HCT116 (cell line): ENCODE results near the gene PML. TPM values are rescaled to one million over a fixed set of nuclear protein-coding genes. Genes with fewer than 3 reads are reported as not detected.

ENCODE experiments used
- ATAC-seq: fragments of 200-7000 bp; cut with Tn5 transposase; 2 replicates; pipeline ENCODE4 v1.9.1; 2020; ENCODE audit warnings: mild to moderate bottlenecking, moderate library complexity
- BruUV-seq: library from RNA; stranded (reverse); fragments of 400-500 nt; replicated peaks from 2 replicates; lab custom pipeline; 2021; lab: Mats Ljungman, UMichigan
- CTCF ChIA-PET: fragments of 300-600 bp; sonication (Branson Sonifier 250); formaldehyde crosslinking; loops from one replicate; lab custom pipeline; 2021; ENCODE audit warnings: antibody characterized with exemption; lab: Charles Lee
- POLR2A ChIA-PET: fragments of 300-600, 350-600 bp; sonication (Branson Sonifier 250); formaldehyde crosslinking; loops from one replicate; lab custom pipeline; 2021; ENCODE audit warnings: antibody characterized with exemption; lab: Charles Lee
- RAD21 ChIA-PET, 2 experiments: fragments of 300-600 bp; sonication (Branson Sonifier 250); formaldehyde crosslinking; loops; one replicate each; lab custom pipeline; 2023; ENCODE audit warnings: low total read pairs in 2 of 2; ENCODE audit not compliant: uncharacterized antibody in 2 of 2, unreplicated experiment in 2 of 2, low non-redundant PET in 1 of 2; lab: Charles Lee
- DNase-seq: peaks from one replicate; pipeline ENCODE4 v3.0.0-alpha.2; 2010; ENCODE audit warnings: low read depth, low spot score
- H2AFZ ChIP-seq: fragments of 200-600 bp; shearing (Covaris generic), sonication (generic); 2 replicates; pipeline ENCODE4 v1.6.1; 2017; ENCODE audit warnings: low read depth, mixed run types, mixed read lengths, antibody characterized with exemption, low read length; ENCODE audit not compliant: poor library complexity, severe bottlenecking
- H3K27ac ChIP-seq: 2 replicates; pipeline ENCODE4 v1.5.1; 2012; ENCODE audit warnings: low read depth, low read length
- H3K27me3 ChIP-seq: fragments of 200-600 bp; sonication (generic); 2 replicates; pipeline ENCODE4 v1.6.1; 2016; ENCODE audit warnings: mixed run types, low read length, mixed read lengths; ENCODE audit not compliant: insufficient read depth
- H3K36me3 ChIP-seq, 2 experiments: fragments of 200-500 bp in 1 of 2; fragments of 200-600 bp in 1 of 2; sonication (Bioruptor generic) in 1 of 2; sonication (generic) in 1 of 2; 2 replicates each; pipeline versions ENCODE4 v1.5.1 to v1.6.1; 2014 to 2016; ENCODE audit warnings: low read length in 2 of 2, inconsistent platforms in 1 of 2, mixed read lengths in 1 of 2, mixed run types in 1 of 2; ENCODE audit not compliant: insufficient read depth in 2 of 2, control insufficient read depth in 1 of 2
- H3K4me1 ChIP-seq, 2 experiments: fragments of 200-600 bp in 1 of 2; sonication (generic) in 1 of 2; 2 replicates each; pipeline versions ENCODE4 v1.5.1 to v1.6.1; 2012 to 2017; ENCODE audit warnings: low read length in 2 of 2, inconsistent platforms in 1 of 2, mild to moderate bottlenecking in 1 of 2, mixed read lengths in 1 of 2, mixed run types in 1 of 2, moderate library complexity in 1 of 2; ENCODE audit not compliant: insufficient read depth in 2 of 2, control insufficient read depth in 1 of 2
- H3K4me2 ChIP-seq: fragments of 200-600 bp; sonication (generic); 2 replicates; pipeline ENCODE4 v1.6.1; 2017; ENCODE audit warnings: mixed run types, low read length, mixed read lengths
- H3K4me3 ChIP-seq, 2 experiments: fragments of 200-600 bp in 1 of 2; sonication (generic) in 1 of 2; replicated peaks in 1 of 2; 2 replicates each; pipeline ENCODE4 v1.5.1; 2011 to 2016; ENCODE audit warnings: low read length in 2 of 2, control low read depth in 1 of 2, low read depth in 1 of 2, mild to moderate bottlenecking in 1 of 2, mixed read lengths in 1 of 2, mixed run types in 1 of 2
- H3K79me2 ChIP-seq: fragments of 200-600 bp; sonication (generic); 2 replicates; pipeline ENCODE4 v1.6.1; 2017; ENCODE audit warnings: mild to moderate bottlenecking, mixed run types, low read length, moderate library complexity, mixed read lengths; ENCODE audit not compliant: insufficient read depth
- H3K9ac ChIP-seq: fragments of 200-600 bp; sonication (generic); 2 replicates; pipeline ENCODE4 v1.6.1; 2016; ENCODE audit warnings: low read length, mixed read lengths
- H3K9me2 ChIP-seq: fragments of 200-600 bp; sonication (generic), shearing (Covaris generic); 2 replicates; pipeline ENCODE4 v1.6.1; 2017; ENCODE audit warnings: mixed run types, mild to moderate bottlenecking, moderate library complexity; ENCODE audit not compliant: insufficient read depth
- H3K9me3 ChIP-seq, 2 experiments: fragments of 200-500 bp in 1 of 2; fragments of 200-600 bp in 1 of 2; sonication (Bioruptor generic) in 1 of 2; sonication (generic) in 1 of 2; 2 replicates each; pipeline ENCODE4 v1.6.1; 2014 to 2017; ENCODE audit warnings: low read length in 2 of 2, mixed read lengths in 2 of 2, inconsistent platforms in 1 of 2, low read depth in 1 of 2, mild to moderate bottlenecking in 1 of 2, mixed run types in 1 of 2, moderate library complexity in 1 of 2; ENCODE audit not compliant: control insufficient read depth in 1 of 2, insufficient read depth in 1 of 2
- H4K20me1 ChIP-seq: fragments of 200-600 bp; sonication (generic), shearing (Covaris generic); 2 replicates; pipeline ENCODE4 v1.6.1; 2017; ENCODE audit warnings: mixed run types, mild to moderate bottlenecking, moderate library complexity; ENCODE audit not compliant: insufficient read depth
- ATF3 ChIP-seq: IDR thresholded peaks from 2 replicates; pipeline ENCODE4 v1.6.1; 2012
- CBX3 ChIP-seq: IDR thresholded peaks from 2 replicates; pipeline ENCODE4 v1.6.1; 2012; ENCODE audit warnings: low read depth
- ELF1 ChIP-seq: IDR thresholded peaks from 2 replicates; pipeline ENCODE4 v1.6.1; 2012; ENCODE audit warnings: low read depth, borderline replicate concordance
- EZH2phosphoT487 ChIP-seq: fragments of 200-600 bp; IDR thresholded peaks from 2 replicates; pipeline ENCODE4 v1.6.1; 2018; ENCODE audit warnings: antibody characterized with exemption, borderline replicate concordance
- RAD21 ChIP-seq: IDR thresholded peaks from 2 replicates; pipeline ENCODE4 v1.6.1; 2012; ENCODE audit warnings: low read depth, mild to moderate bottlenecking
- SIN3A ChIP-seq: IDR thresholded peaks from 2 replicates; pipeline ENCODE4 v1.6.1; 2012; ENCODE audit warnings: low read depth
- SP1 ChIP-seq: IDR thresholded peaks from 2 replicates; pipeline ENCODE4 v1.6.1; 2012; ENCODE audit warnings: low read depth
- YY1 ChIP-seq: IDR thresholded peaks from 2 replicates; pipeline ENCODE4 v1.6.1; 2011; ENCODE audit warnings: low read length, low read depth, moderate library complexity, mild to moderate bottlenecking; ENCODE audit not compliant: insufficient replicate concordance; ENCODE audit errors: extremely low read depth
- ZBTB33 ChIP-seq: IDR thresholded peaks from 2 replicates; pipeline ENCODE4 v1.6.1; 2011; ENCODE audit warnings: mild to moderate bottlenecking, low read length, moderate library complexity; ENCODE audit not compliant: insufficient replicate concordance; ENCODE audit errors: extremely low read depth
- ZNF274 ChIP-seq: fragments of 200-500 bp; sonication (Bioruptor generic); IDR thresholded peaks from 2 replicates; pipeline ENCODE4 v1.6.1; 2014; ENCODE audit warnings: mild to moderate bottlenecking, low read depth, low read length, inconsistent platforms
- intact Hi-C: fragments of 100-400 bp; cut with micrococcal nuclease; formaldehyde crosslinking; loops from 2 replicates; pipeline ENCODE4 v1.10.0; 2022
- total RNA-seq: library from RNA; stranded (reverse); gene quantifications from one replicate; pipeline ENCODE4 v1.2.1, GENCODE V29; 2021; ENCODE audit not compliant: unreplicated experiment

The PML gene
- total RNA-seq, 1 experiment from 2014 or later = 28.1 TPM

- Histone ChIP-seq H3K9ac (no peak overlapping the region), H4K20me1 (no peaks in the 10 kb centered on the region), H3K36me3 (no peaks in the 10 kb centered on the region), H3K4me3 (no peak overlapping the region), H3K79me2 (no peaks in the 10 kb centered on the region), H3K9me3 (no peaks in the 10 kb centered on the region), H3K4me1 (peaks cover 16 to 37% of the 10 kb centered on the region in 2 experiments), H3K4me2 (no peak overlapping the region), H3K27ac (no peak overlapping the region), H3K9me2 (no peaks in the 10 kb centered on the region), H3K27me3 (no peaks in the 10 kb centered on the region), H2AFZ (no peak overlapping the region)
- DNase-seq (no peak), ATAC-seq (no peak)
- ChIA-PET POLR2A (interaction anchor here (0.7 kb wide), 1 partner anchor 17 kb away, joined by 3 read pairs; no protein-coding TSS in a partner anchor), RAD21 (no interaction called here), CTCF (no interaction called here)
- no TSS peak for BruUV-seq
- TF ChIP-seq YY1 (no peak), RAD21 (no peak), CBX3 (no peak)
- intact Hi-C loops = no loop called here
Measured at GRCh38 chr15:73952913-73953750, 41.4 kb upstream of the PML start.

DNA sequence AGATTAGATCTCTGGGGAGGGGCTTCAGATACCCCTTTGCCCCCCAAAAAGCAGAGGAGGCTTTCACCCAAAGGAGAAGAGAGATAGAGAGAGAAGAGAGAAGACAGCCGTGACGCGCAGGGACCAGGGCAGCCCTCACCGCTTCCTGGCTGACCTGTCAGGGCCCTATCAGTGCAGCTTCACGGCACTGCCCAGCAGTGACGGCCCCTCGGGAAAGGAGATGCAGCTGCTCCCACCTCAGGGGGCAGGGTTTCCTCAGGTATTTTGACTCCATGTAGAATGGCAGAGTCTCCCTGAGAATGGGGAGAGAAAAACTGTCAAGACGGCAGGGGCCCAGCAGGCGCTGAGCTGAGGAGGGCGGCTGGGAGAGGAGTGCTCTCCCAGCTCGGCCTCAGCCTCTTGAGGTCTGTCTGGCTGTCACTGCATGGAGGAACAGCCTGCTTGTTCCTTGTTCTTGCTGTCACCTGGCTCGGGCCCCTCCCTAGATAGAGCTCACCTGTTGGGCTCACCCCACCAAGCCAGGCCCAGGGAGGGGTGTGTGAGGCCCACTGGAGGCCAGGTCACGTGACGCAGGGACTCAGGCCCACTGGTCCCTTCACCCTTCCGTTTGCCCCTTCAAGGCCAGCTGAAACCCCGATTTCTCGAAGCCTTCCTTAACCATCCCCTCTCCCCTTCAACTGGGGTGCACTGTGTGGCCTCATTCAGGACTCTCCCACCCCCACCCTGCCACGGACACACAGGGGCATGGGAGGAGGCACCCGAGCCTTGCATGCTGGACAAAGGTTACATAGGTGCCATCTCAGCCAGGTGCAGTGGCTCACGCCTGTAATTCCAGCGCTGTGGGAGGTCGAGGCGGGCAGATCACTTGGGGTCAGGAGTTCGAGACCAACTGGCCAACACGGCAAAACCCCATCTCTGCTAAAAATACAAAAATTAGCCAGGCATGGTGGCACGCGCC, 40.0 kb upstream of the PML start:
- no peaks in the 10 kb centered on the region for H3K36me3 ChIP-seq
- H3K9me2 ChIP-seq = no peaks in the 10 kb centered on the region
- no peak overlapping the region for H2AFZ ChIP-seq
- H3K9me3 ChIP-seq = no peaks in the 10 kb centered on the region
- H3K4me1 ChIP-seq = peaks cover 16 to 40% of the 10 kb centered on the region in 2 experiments
- DNase-seq = no peak
- BruUV-seq = no TSS peak
- H3K4me3 ChIP-seq = no peak overlapping the region
- no peaks in the 10 kb centered on the region for H3K27me3 ChIP-seq
- POLR2A ChIA-PET = interaction anchor here (0.7 kb wide), 1 partner anchor 18 kb away, joined by 3 read pairs; no protein-coding TSS in a partner anchor
- intact Hi-C loops = no loop called here
- no peaks in the 10 kb centered on the region for H3K79me2 ChIP-seq
- no peaks in the 10 kb centered on the region for H4K20me1 ChIP-seq
- H3K4me2 ChIP-seq = no peak overlapping the region
- TF ChIP-seq ATF3 (no peak), SP1 (no peak), ZBTB33 (no peak), EZH2phosphoT487 (no peak), CBX3 (no peak), ZNF274 (no peak), ELF1 (no peak), SIN3A (no peak)
- TF ChIP-seq, all 23 proteins: peak for 0
- ChIA-PET CTCF (interaction anchor here (0.8 kb wide), 1 partner anchor 18 kb away, joined by 3 read pairs; no protein-coding TSS in a partner anchor), RAD21 (no interaction called here)
- Histone ChIP-seq H3K9ac (no peak overlapping the region), H3K27ac (no peak overlapping the region)
- no peak for ATAC-seq
